ENCODE results near the gene PRLR. TPM values are rescaled to one million over a fixed set of nuclear protein-coding genes. Genes with fewer than 3 reads are reported as not detected.

The PRLR gene
- total and polyA plus RNA-seq, 2 of the 13 experiments (the other 11 are each of a cell fraction or from before 2014, with no cell fraction given) = 12.2 to 13.3 TPM

- in situ Hi-C loops (cut with HindIII; ENCODE audit: extremely low pct_ligation_motif_present, low pct_unique_long_range_greater_than_20kb) = no loop called here
- Histone ChIP-seq H4K20me1 (ENCODE audit: insufficient read depth, low read length) (no peaks in the 10 kb centered on the region), H3K4me3 (replicated peaks in 1 of 3; ENCODE audit: insufficient read depth in 1 of 3, low read depth in 2 of 3, low read length in 3 of 3) (no peak overlapping the region), H3K27ac (ENCODE audit: extremely low read length, insufficient read depth, low read length) (no peak overlapping the region), H3K36me3 (replicated peaks in 1 of 2; ENCODE audit: control insufficient read depth in 1 of 2, insufficient read depth in 2 of 2, low read length in 2 of 2) (peaks cover 0 to 1% of the 10 kb centered on the region in 2 experiments; a peak in 1 of 5 replicates), H3K4me1 (ENCODE audit: insufficient read depth, low read length) (peaks cover 47% of the 10 kb centered on the region), H3K27me3 (ENCODE audit: control insufficient read depth in 1 of 2, insufficient read depth in 2 of 2, low read length in 2 of 2) (no peaks in the 10 kb centered on the region), H3K4me2 (ENCODE audit: low read depth, low read length) (no peak overlapping the region), H3K9ac (ENCODE audit: insufficient read depth, low read depth, low read length) (no peak overlapping the region), H2AFZ (ENCODE audit: low read length) (no peak overlapping the region), H3K79me2 (ENCODE audit: insufficient read depth, low read length) (no peaks in the 10 kb centered on the region), H3K9me3 (ENCODE audit: low read length) (no peaks in the 10 kb centered on the region)
- peak; percentile 10 for DNase-seq (ENCODE audit: low spot score)
- intact Hi-C loops (cut with micrococcal nuclease; ENCODE audit: unreplicated experiment) = loop anchor here (5.0 kb wide), 1 partner anchor 34 kb away; no protein-coding TSS in a partner anchor
- FAIRE-seq = no peak
- WGBS (ENCODE audit: low lambda C conversion rate) = 61% methylated on average over 2 of the region's 2 CpGs
- ChIA-PET POLR2A (no interaction called here), CTCF (ENCODE audit: low intra/inter-chr PET ratio, low total read pairs) (no interaction called here)
- no TSS peak for BruUV-seq (replicated peaks)
- peak; percentile 46 for ATAC-seq
- TF ChIP-seq ZFP36 (IDR thresholded peaks at IDR 0.05; ENCODE audit: borderline replicate concordance, low read depth, low read length, partially characterized antibody) = no peak
- no peak for TF ChIP-seq ZBTB7B (CRISPR knock-in tag; IDR thresholded peaks at IDR 0.05)
- no peak for TF ChIP-seq IKZF5 (CRISPR knock-in tag; IDR thresholded peaks at IDR 0.05)
- no peak for TF ChIP-seq DRAP1 (CRISPR knock-in tag; IDR thresholded peaks at IDR 0.05)
- TF ChIP-seq IRF1 (CRISPR knock-in tag; IDR thresholded peaks at IDR 0.05; ENCODE audit: low read depth) = no peak
- no peak for TF ChIP-seq NR0B2 (CRISPR knock-in tag; IDR thresholded peaks at IDR 0.05)
- no peak for TF ChIP-seq ZNF674 (CRISPR knock-in tag; IDR thresholded peaks at IDR 0.05; ENCODE audit: low read depth)
- no peak for TF ChIP-seq ZNF704 (CRISPR knock-in tag; IDR thresholded peaks at IDR 0.05; ENCODE audit: borderline replicate concordance)
- no peak for TF ChIP-seq ZNF18 (CRISPR knock-in tag; IDR thresholded peaks at IDR 0.05; ENCODE audit: insufficient replicate concordance)
- TF ChIP-seq ZNF878 (CRISPR knock-in tag; IDR thresholded peaks at IDR 0.05) = no peak
- TF ChIP-seq CCAR2 (optimal IDR thresholded peaks at IDR 0.05; ENCODE audit: low read depth, low read length) = no peak
- no peak for TF ChIP-seq MTERF4 (CRISPR knock-in tag; IDR thresholded peaks at IDR 0.05)
- no peak for TF ChIP-seq ZBTB26 (CRISPR knock-in tag; IDR thresholded peaks at IDR 0.05; ENCODE audit: borderline replicate concordance)
- TF ChIP-seq RFX1 (IDR thresholded peaks at IDR 0.05) = no peak
- peak; percentile 43; the same call in 1 of the 2 replicates for TF ChIP-seq RARA (CRISPR knock-in tag; IDR thresholded peaks at IDR 0.05)
- TF ChIP-seq ZNF335 (CRISPR knock-in tag; IDR thresholded peaks at IDR 0.05) = no peak
- peak; percentile 81 for TF ChIP-seq ZMYM4 (CRISPR knock-in tag; IDR thresholded peaks at IDR 0.05)
- no peak for TF ChIP-seq RFXANK (CRISPR knock-in tag; IDR thresholded peaks at IDR 0.05)
Observed at GRCh38 chr5:35122819-35123218, 107.5 kb downstream of the PRLR start.
